ENCODE data around the gene DVL1. TPM values are rescaled to one million over a fixed set of nuclear protein-coding genes. Genes with fewer than 3 reads are reported as not detected.

Gene DVL1
- total and polyA plus RNA-seq, 7 donors, result 25.8 to 85.0 (median 58.9) TPM

- no peaks in the 10 kb centered on the region for H3K9me3 ChIP-seq
- H3K27me3 ChIP-seq, result no peaks in the 10 kb centered on the region
- TF ChIP-seq POLR2AphosphoS5 (IDR thresholded peaks at IDR 0.05), result no peak
- no peak for TF ChIP-seq POLR2A (IDR thresholded peaks at IDR 0.05)
- no peak for TF ChIP-seq CTCF (IDR thresholded peaks at IDR 0.05)
- no peak for TF ChIP-seq EP300 (IDR thresholded peaks at IDR 0.05)
- H3K4me3 ChIP-seq, result no peak overlapping the region
- WGBS, 2 donors, result 91 to 92% methylated on average over 12 of the region's 12 CpGs
- no peak for DNase-seq
- peaks cover 0 to 24% (median 20%) of the 10 kb centered on the region in 4 donors for H3K4me1 ChIP-seq
- peaks cover 0 to 25% (median 12%) of the 10 kb centered on the region in 4 donors for H3K36me3 ChIP-seq
- H3K27ac ChIP-seq, result no peak overlapping the region
- intact Hi-C loops (cut with DNase I), result no loop called here
These were observed 48.9 kb downstream of the DVL1 start for GRCh38 chr1:1300352-1300739.

GRCh38 chr1:1299686-1300351 lies 49.4 kb downstream of the DVL1 start:
- Histone ChIP-seq H3K4me3 (no peak overlapping the region), H3K27me3 (no peaks in the 10 kb centered on the region), H3K36me3 (peaks cover 0 to 29% (median 13%) of the 10 kb centered on the region in 4 donors), H3K4me1 (peaks cover 0 to 19% (median 15%) of the 10 kb centered on the region in 4 donors), H3K9me3 (no peaks in the 10 kb centered on the region), H3K27ac (no peak overlapping the region)
- 88 to 89% methylated on average over 22 of the region's 22 CpGs for WGBS, 2 donors
- intact Hi-C loops (cut with DNase I), result no loop called here
- TF ChIP-seq CTCF (IDR thresholded peaks at IDR 0.05), result no peak
- TF ChIP-seq POLR2AphosphoS5 (IDR thresholded peaks at IDR 0.05), result no peak
- TF ChIP-seq POLR2A (IDR thresholded peaks at IDR 0.05), result no peak
- TF ChIP-seq EP300 (IDR thresholded peaks at IDR 0.05), result no peak
- DNase-seq, result no peak

- TF ChIP-seq POLR2A (IDR thresholded peaks at IDR 0.05) (no peak), POLR2AphosphoS5 (IDR thresholded peaks at IDR 0.05) (no peak), CTCF (IDR thresholded peaks at IDR 0.05) (no peak), EP300 (IDR thresholded peaks at IDR 0.05) (no peak)
- intact Hi-C loops (cut with DNase I), result no loop called here
These were observed 50.1 kb downstream of the DVL1 start for GRCh38 chr1:1298861-1299685.

GRCh38 chr1:1297802-1298424 lies 51.3 kb downstream of the DVL1 start:
- peaks cover 0 to 44% (median 13%) of the 10 kb centered on the region in 4 donors for H3K36me3 ChIP-seq
- peaks cover 0 to under 1% (median 0%) of the 10 kb centered on the region in 4 donors for H3K4me1 ChIP-seq
- no peak for DNase-seq
- no peaks in the 10 kb centered on the region for H3K27me3 ChIP-seq
- H3K9me3 ChIP-seq, result no peaks in the 10 kb centered on the region
- intact Hi-C loops (cut with DNase I), result no loop called here
- WGBS, 2 donors, result 93 to 96% methylated on average over 31 of the region's 31 CpGs
- TF ChIP-seq EP300 (IDR thresholded peaks at IDR 0.05) (no peak), CTCF (IDR thresholded peaks at IDR 0.05) (no peak), POLR2AphosphoS5 (IDR thresholded peaks at IDR 0.05) (no peak)
- H3K27ac ChIP-seq, result no peak overlapping the region
- H3K4me3 ChIP-seq, result no peak overlapping the region

More at GRCh38 chr1:1298861-1299685, 50.1 kb downstream of the DVL1 start:
- no peaks in the 10 kb centered on the region for H3K9me3 ChIP-seq
- H3K4me3 ChIP-seq, result no peak overlapping the region
- no peaks in the 10 kb centered on the region for H3K27me3 ChIP-seq
- no peak overlapping the region for H3K27ac ChIP-seq
- peaks cover 0 to 35% (median 13%) of the 10 kb centered on the region in 4 donors for H3K36me3 ChIP-seq
- H3K4me1 ChIP-seq, result peaks cover 0 to 12% (median 8%) of the 10 kb centered on the region in 4 donors
- WGBS, 2 donors, result 81 to 82% methylated on average over 30 of the region's 30 CpGs
- no peak for DNase-seq

Data from sigmoid colon (tissue), 7 donors.